ENCODE results near the gene RAB22A. TPM values are rescaled to one million over a fixed set of nuclear protein-coding genes. Genes with fewer than 3 reads are reported as not detected.

RAB22A gene
- total and polyA plus RNA-seq, 9 of the 15 experiments (the other 6 are each of a cell fraction or from before 2014, with no cell fraction given): 1.1 to 8.0 (median 6.7) TPM

DNA sequence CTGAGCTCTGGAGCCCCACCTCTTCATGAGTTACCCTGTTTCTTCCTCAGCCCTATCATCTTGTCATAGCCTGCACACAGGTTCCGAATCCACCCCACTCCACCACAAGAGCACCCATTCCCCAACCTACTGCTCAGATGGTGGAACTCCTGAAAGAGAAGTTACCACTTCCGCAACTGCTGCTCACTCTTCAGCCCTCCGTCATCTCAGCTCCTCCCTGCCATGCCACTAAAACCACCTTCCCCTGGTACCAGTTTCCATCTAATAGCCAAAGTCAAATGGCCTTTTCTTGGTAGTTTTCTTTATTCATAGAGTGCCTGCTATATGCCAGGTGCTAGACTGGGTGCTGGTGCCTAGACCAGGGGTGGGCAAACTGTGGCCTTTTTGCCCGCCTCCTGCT lies 3.9 kb downstream of the RAB22A start:
- 100% methylated on average over 4 of the region's 4 CpGs for WGBS (ENCODE audit: insufficient coverage, low coverage, missing lambda C conversion rate)
- POLR2A ChIA-PET: no interaction called here

More for the DNA sequence above, 3.9 kb downstream of the RAB22A start:
- Histone ChIP-seq H3K4me2 (ENCODE audit: insufficient read depth, low read length) (no peak overlapping the region), H3K27me3 (ENCODE audit: control insufficient read depth in 2 of 2, insufficient read depth in 2 of 2, low read length in 2 of 2) (no peaks in the 10 kb centered on the region), H3K9ac (ENCODE audit: insufficient read depth in 1 of 2, low read depth in 2 of 2, low read length in 2 of 2) (no peak overlapping the region), H3K4me1 (replicated peaks in 1 of 2; ENCODE audit: control insufficient read depth in 2 of 2, insufficient read depth in 2 of 2, low read length in 2 of 2) (peaks cover 0 to 8% of the 10 kb centered on the region in 2 experiments; a peak in 2 of 5 replicates), H3K36me3 (ENCODE audit: control insufficient read depth, insufficient read depth, low read length) (peaks cover 59% of the 10 kb centered on the region), H3K9me3 (replicated peaks; ENCODE audit: control insufficient read depth, insufficient read depth, low read depth, low read length) (no peaks in the 10 kb centered on the region), H4K20me1 (replicated peaks; ENCODE audit: control insufficient read depth, insufficient read depth, low read length) (no peaks in the 10 kb centered on the region; the same call in 1 of the 2 replicates), H2AFZ (ENCODE audit: low read depth, low read length) (no peak overlapping the region), H3K9me1 (ENCODE audit: control insufficient read depth, insufficient read depth, low read length) (peaks cover 3% of the 10 kb centered on the region), H3K27ac (ENCODE audit: extremely low read depth, low read depth, low read length) (no peak overlapping the region), H3K79me2 (ENCODE audit: control insufficient read depth, insufficient read depth, low read length) (peaks cover 27% of the 10 kb centered on the region), H3K4me3 (no peak overlapping the region)
- in situ Hi-C loops (cut with MboI) (no loop called here), intact Hi-C loops (cut with micrococcal nuclease) (no loop called here)
- FAIRE-seq: no peak
- TF ChIP-seq, protein P1, sequence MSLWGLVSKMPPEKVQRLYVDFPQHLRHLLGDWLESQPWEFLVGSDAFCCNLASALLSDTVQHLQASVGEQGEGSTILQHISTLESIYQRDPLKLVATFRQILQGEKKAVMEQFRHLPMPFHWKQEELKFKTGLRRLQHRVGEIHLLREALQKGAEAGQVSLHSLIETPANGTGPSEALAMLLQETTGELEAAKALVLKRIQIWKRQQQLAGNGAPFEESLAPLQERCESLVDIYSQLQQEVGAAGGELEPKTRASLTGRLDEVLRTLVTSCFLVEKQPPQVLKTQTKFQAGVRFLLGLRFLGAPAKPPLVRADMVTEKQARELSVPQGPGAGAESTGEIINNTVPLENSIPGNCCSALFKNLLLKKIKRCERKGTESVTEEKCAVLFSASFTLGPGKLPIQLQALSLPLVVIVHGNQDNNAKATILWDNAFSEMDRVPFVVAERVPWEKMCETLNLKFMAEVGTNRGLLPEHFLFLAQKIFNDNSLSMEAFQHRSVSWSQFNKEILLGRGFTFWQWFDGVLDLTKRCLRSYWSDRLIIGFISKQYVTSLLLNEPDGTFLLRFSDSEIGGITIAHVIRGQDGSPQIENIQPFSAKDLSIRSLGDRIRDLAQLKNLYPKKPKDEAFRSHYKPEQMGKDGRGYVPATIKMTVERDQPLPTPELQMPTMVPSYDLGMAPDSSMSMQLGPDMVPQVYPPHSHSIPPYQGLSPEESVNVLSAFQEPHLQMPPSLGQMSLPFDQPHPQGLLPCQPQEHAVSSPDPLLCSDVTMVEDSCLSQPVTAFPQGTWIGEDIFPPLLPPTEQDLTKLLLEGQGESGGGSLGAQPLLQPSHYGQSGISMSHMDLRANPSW (CRISPR knock-in tag; IDR thresholded peaks at IDR 0.05): no peak
- TF ChIP-seq, protein P2, sequence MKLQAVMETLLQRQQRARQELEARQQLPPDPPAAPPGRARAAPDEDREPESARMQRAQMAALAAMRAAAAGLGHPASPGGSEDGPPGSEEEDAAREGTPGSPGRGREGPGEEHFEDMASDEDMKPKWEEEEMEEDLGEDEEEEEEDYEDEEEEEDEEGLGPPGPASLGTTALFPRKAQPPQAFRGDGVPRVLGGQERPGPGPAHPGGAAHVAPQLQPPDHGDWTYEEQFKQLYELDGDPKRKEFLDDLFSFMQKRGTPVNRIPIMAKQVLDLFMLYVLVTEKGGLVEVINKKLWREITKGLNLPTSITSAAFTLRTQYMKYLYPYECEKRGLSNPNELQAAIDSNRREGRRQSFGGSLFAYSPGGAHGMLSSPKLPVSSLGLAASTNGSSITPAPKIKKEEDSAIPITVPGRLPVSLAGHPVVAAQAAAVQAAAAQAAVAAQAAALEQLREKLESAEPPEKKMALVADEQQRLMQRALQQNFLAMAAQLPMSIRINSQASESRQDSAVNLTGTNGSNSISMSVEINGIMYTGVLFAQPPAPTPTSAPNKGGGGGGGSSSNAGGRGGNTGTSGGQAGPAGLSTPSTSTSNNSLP (IDR thresholded peaks at IDR 0.05; ENCODE audit: borderline replicate concordance, low read depth, low read length): no peak
- TF ChIP-seq PCBP1 (IDR thresholded peaks at IDR 0.05; ENCODE audit: low read depth, low read length, poor library complexity, severe bottlenecking) (no peak), ZFP1 (CRISPR knock-in tag; IDR thresholded peaks at IDR 0.05) (no peak), POLR3G (IDR thresholded peaks at IDR 0.05; ENCODE audit: extremely low read depth, insufficient read length, insufficient replicate concordance) (no peak), HEY1 (CRISPR knock-in tag; IDR thresholded peaks at IDR 0.05; ENCODE audit: borderline replicate concordance) (no peak), BCL6 (CRISPR knock-in tag; IDR thresholded peaks at IDR 0.05) (no peak), GABPB2 (CRISPR knock-in tag; conservative IDR thresholded peaks at IDR 0.05) (no peak), ZC3H8 (IDR thresholded peaks at IDR 0.05) (no peak)
- TF ChIP-seq, protein P3, sequence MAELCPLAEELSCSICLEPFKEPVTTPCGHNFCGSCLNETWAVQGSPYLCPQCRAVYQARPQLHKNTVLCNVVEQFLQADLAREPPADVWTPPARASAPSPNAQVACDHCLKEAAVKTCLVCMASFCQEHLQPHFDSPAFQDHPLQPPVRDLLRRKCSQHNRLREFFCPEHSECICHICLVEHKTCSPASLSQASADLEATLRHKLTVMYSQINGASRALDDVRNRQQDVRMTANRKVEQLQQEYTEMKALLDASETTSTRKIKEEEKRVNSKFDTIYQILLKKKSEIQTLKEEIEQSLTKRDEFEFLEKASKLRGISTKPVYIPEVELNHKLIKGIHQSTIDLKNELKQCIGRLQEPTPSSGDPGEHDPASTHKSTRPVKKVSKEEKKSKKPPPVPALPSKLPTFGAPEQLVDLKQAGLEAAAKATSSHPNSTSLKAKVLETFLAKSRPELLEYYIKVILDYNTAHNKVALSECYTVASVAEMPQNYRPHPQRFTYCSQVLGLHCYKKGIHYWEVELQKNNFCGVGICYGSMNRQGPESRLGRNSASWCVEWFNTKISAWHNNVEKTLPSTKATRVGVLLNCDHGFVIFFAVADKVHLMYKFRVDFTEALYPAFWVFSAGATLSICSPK (IDR thresholded peaks at IDR 0.05; ENCODE audit: borderline replicate concordance): no peak
- TF ChIP-seq, protein P4, sequence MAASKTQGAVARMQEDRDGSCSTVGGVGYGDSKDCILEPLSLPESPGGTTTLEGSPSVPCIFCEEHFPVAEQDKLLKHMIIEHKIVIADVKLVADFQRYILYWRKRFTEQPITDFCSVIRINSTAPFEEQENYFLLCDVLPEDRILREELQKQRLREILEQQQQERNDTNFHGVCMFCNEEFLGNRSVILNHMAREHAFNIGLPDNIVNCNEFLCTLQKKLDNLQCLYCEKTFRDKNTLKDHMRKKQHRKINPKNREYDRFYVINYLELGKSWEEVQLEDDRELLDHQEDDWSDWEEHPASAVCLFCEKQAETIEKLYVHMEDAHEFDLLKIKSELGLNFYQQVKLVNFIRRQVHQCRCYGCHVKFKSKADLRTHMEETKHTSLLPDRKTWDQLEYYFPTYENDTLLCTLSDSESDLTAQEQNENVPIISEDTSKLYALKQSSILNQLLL (CRISPR knock-in tag; IDR thresholded peaks at IDR 0.05; ENCODE audit: borderline replicate concordance): no peak
- ATAC-seq: no peak
- no TSS peak for BruUV-seq (replicated peaks)
- no peak for DNase-seq (ENCODE audit: extremely low read depth in 1 of 4, low spot score in 3 of 4)
- CTCF ChIA-PET (ENCODE audit: low intra/inter-chr PET ratio): no interaction called here
